ENCODE data around the gene ATRN. TPM values are rescaled to one million over a fixed set of nuclear protein-coding genes. Genes with fewer than 3 reads are reported as not detected.

ATRN gene
- polyA plus RNA-seq, 5 donors = 27.1 to 38.2 (median 33.9) TPM

- DNase-seq = no peak
Measured at GRCh38 chr20:3673221-3674070, 202.6 kb downstream of the ATRN start.

GRCh38 chr20:3674447-3674846 lies 203.6 kb downstream of the ATRN start:
- no peak for DNase-seq

- DNase-seq = no peak
Measured at GRCh38 chr20:3674995-3675900, 204.4 kb downstream of the ATRN start.

GRCh38 chr20:3677733-3678132 lies 206.9 kb downstream of the ATRN start:
- peak; percentile 73 to 76 for DNase-seq

- DNase-seq = no peak
Measured at GRCh38 chr20:3678198-3678597, 207.4 kb downstream of the ATRN start.

GRCh38 chr20:3678856-3679720 lies 208.3 kb downstream of the ATRN start:
- DNase-seq = no peak

GRCh38 chr20:3679749-3680700 lies 209.2 kb downstream of the ATRN start:
- no peak for DNase-seq

GRCh38 chr20:3680701-3681351 lies 210.0 kb downstream of the ATRN start:
- DNase-seq = no peak

GRCh38 chr20:3681352-3681930 lies 210.6 kb downstream of the ATRN start:
- DNase-seq = no peak

- no peak for DNase-seq
Measured at GRCh38 chr20:3681931-3682781, 211.3 kb downstream of the ATRN start, which contains the start of gene ADAM33. TSS of gene ADAM33 (minus strand) at chr20:3682010. CDS start at chr20:3682004, 6 bp downstream.

GRCh38 chr20:3685341-3685740 lies 214.5 kb downstream of the ATRN start:
- no peak for DNase-seq

GRCh38 chr20:3686421-3686820 lies 215.6 kb downstream of the ATRN start:
- no peak for DNase-seq

GRCh38 chr20:3686867-3687321 lies 216.1 kb downstream of the ATRN start:
- peak; percentile 86 to 87 for DNase-seq

- no peak for DNase-seq
Measured at GRCh38 chr20:3687655-3688054, 216.8 kb downstream of the ATRN start.

- no peak for DNase-seq
Measured at GRCh38 chr20:3689978-3690377, 219.2 kb downstream of the ATRN start.

GRCh38 chr20:3690413-3690812 lies 219.6 kb downstream of the ATRN start:
- no peak for DNase-seq

- DNase-seq = no peak
Measured at GRCh38 chr20:3691306-3691705, 220.5 kb downstream of the ATRN start.

- DNase-seq = no peak
Measured at GRCh38 chr20:3691897-3692296, 221.1 kb downstream of the ATRN start.

Data from right lung (tissue), 5 donors.